PC-9 (cell line): ENCODE measurements around the gene PLCB3. TPM values are rescaled to one million over a fixed set of nuclear protein-coding genes. Genes with fewer than 3 reads are reported as not detected.

Experiments used
- BruUV-seq: library from RNA; stranded (reverse); fragments of 400-500 nt; replicated peaks from 2 replicates; lab custom pipeline; 2021; lab: Mats Ljungman, UMichigan
- CTCF ChIA-PET: fragments of 300-600 bp; sonication (Branson Sonifier 250); formaldehyde crosslinking; loops from one replicate; lab custom pipeline; 2022; ENCODE audit warnings: antibody characterized with exemption; lab: Charles Lee
- POLR2A ChIA-PET: fragments of 300-600 bp; sonication (Branson Sonifier 250); formaldehyde crosslinking; loops from one replicate; lab custom pipeline; 2022; ENCODE audit warnings: antibody characterized with exemption; ENCODE audit not compliant: unreplicated experiment; lab: Charles Lee
- DNase-seq, 2 experiments: peaks; one replicate each; pipeline versions ENCODE4 v3.0.0 to v3.0.0-alpha.2; 2015 to 2022; ENCODE audit warnings: mixed read lengths in 1 of 2
- H2AFZ ChIP-seq: fragments of 200-600 bp; sonication (generic); 2 replicates; pipeline ENCODE4 v1.8.1; 2017; ENCODE audit warnings: antibody characterized with exemption
- H3F3A ChIP-seq: fragments of 200-600 bp; sonication (generic); 2 replicates; pipeline ENCODE4 v1.8.1; 2017; ENCODE audit warnings: antibody characterized with exemption, mild to moderate bottlenecking, low read depth; ENCODE audit not compliant: insufficient read depth
- H3K27ac ChIP-seq: fragments of 200-600 bp; sonication (generic); 2 replicates; pipeline ENCODE4 v1.6.1; 2016; ENCODE audit warnings: mixed run types
- H3K27me3 ChIP-seq: fragments of 200-600 bp; sonication (generic); 2 replicates; pipeline ENCODE4 v1.6.1; 2016; ENCODE audit warnings: low read depth, mixed run types; ENCODE audit not compliant: insufficient read depth
- H3K36me3 ChIP-seq: fragments of 200-600 bp; sonication (generic); 2 replicates; pipeline ENCODE4 v1.6.1; 2016; ENCODE audit warnings: low read depth, mixed run types
- H3K4me1 ChIP-seq: fragments of 200-600 bp; sonication (generic); replicated peaks from 2 replicates; pipeline ENCODE4 v1.6.1; 2016; ENCODE audit warnings: mixed run types; ENCODE audit not compliant: insufficient read depth
- H3K4me2 ChIP-seq: fragments of 200-600 bp; sonication (generic); 2 replicates; pipeline ENCODE4 v1.6.1; 2017; ENCODE audit warnings: mixed run types
- H3K4me3 ChIP-seq: fragments of 200-600 bp; sonication (generic); 2 replicates; pipeline ENCODE4 v1.6.1; 2016; ENCODE audit warnings: mixed run types
- H3K79me2 ChIP-seq: fragments of 200-600 bp; sonication (generic); 2 replicates; pipeline ENCODE4 v1.6.1; 2017; ENCODE audit warnings: low read depth, mixed run types
- H3K9me2 ChIP-seq: fragments of 200-600 bp; sonication (generic); 2 replicates; pipeline ENCODE4 v1.8.1; 2017; ENCODE audit warnings: mild to moderate bottlenecking; ENCODE audit not compliant: insufficient read depth
- H3K9me3 ChIP-seq: fragments of 200-600 bp; sonication (generic); 2 replicates; pipeline ENCODE4 v1.8.1; 2016; ENCODE audit warnings: low read depth; ENCODE audit not compliant: insufficient read depth
- H4K20me1 ChIP-seq: fragments of 200-600 bp; sonication (generic); 2 replicates; pipeline ENCODE4 v1.8.1; 2017; ENCODE audit not compliant: insufficient read depth
- EZH2 ChIP-seq: fragments of 200-600 bp; sonication (generic); IDR thresholded peaks from 2 replicates; pipeline ENCODE4 v1.8.0; 2017; ENCODE audit warnings: antibody characterized with exemption, low read depth
- intact Hi-C: fragments of 100-400 bp; cut with micrococcal nuclease; formaldehyde crosslinking; loops from one replicate; pipeline ENCODE4 v1.10.0; 2022; ENCODE audit not compliant: unreplicated experiment
- total RNA-seq: library from RNA; stranded (reverse); gene quantifications from 2 replicates; pipeline ENCODE4 v1.2.3, GENCODE V29; 2021
- TF ChIP-seq, protein P1 (sequence below): fragments of 200-600 bp; sonication (generic); conservative IDR thresholded peaks from 2 replicates; pipeline ENCODE4 v1.6.1; 2017; ENCODE audit warnings: mixed run types, antibody characterized with exemption, mild to moderate bottlenecking, moderate library complexity

The PLCB3 gene
- total RNA-seq, 1 experiment from 2014 or later: 79.6 TPM

GRCh38 chr11:64264371-64264852 is 13.1 kb downstream of the PLCB3 start:
- POLR2A ChIA-PET: no interaction called here
- no peaks in the 10 kb centered on the region for H4K20me1 ChIP-seq
- no peak overlapping the region for H3K4me3 ChIP-seq
- H3F3A ChIP-seq: peaks cover 28% of the 10 kb centered on the region
- peaks cover 9% of the 10 kb centered on the region; the same call in 1 of the 2 replicates for H3K36me3 ChIP-seq
- TF ChIP-seq, protein P1, sequence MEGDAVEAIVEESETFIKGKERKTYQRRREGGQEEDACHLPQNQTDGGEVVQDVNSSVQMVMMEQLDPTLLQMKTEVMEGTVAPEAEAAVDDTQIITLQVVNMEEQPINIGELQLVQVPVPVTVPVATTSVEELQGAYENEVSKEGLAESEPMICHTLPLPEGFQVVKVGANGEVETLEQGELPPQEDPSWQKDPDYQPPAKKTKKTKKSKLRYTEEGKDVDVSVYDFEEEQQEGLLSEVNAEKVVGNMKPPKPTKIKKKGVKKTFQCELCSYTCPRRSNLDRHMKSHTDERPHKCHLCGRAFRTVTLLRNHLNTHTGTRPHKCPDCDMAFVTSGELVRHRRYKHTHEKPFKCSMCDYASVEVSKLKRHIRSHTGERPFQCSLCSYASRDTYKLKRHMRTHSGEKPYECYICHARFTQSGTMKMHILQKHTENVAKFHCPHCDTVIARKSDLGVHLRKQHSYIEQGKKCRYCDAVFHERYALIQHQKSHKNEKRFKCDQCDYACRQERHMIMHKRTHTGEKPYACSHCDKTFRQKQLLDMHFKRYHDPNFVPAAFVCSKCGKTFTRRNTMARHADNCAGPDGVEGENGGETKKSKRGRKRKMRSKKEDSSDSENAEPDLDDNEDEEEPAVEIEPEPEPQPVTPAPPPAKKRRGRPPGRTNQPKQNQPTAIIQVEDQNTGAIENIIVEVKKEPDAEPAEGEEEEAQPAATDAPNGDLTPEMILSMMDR: no peak
- no peak for TF ChIP-seq EZH2
- DNase-seq: peak in 1 of 2 experiments; percentile 28
- H3K79me2 ChIP-seq: no peaks in the 10 kb centered on the region
- no peak overlapping the region for H3K4me2 ChIP-seq
- H3K4me1 ChIP-seq: peaks cover 14% of the 10 kb centered on the region
- H2AFZ ChIP-seq: no peak overlapping the region
- H3K27ac ChIP-seq: no peak overlapping the region
- no TSS peak for BruUV-seq
- intact Hi-C loops: no loop called here
- H3K9me3 ChIP-seq: no peaks in the 10 kb centered on the region
- CTCF ChIA-PET: interaction anchor here (0.6 kb wide), 1 partner anchor 918 kb away, joined by 8 read pairs; no protein-coding TSS in a partner anchor
- no peaks in the 10 kb centered on the region for H3K9me2 ChIP-seq
- no peaks in the 10 kb centered on the region for H3K27me3 ChIP-seq

- H3K9me3 ChIP-seq: no peaks in the 10 kb centered on the region
- H3K4me1 ChIP-seq: peaks cover 14% of the 10 kb centered on the region
- peaks cover 9% of the 10 kb centered on the region; the same call in 1 of the 2 replicates for H3K36me3 ChIP-seq
- no peaks in the 10 kb centered on the region for H3K27me3 ChIP-seq
- no peak overlapping the region for H3K27ac ChIP-seq
- CTCF ChIA-PET: no interaction called here
- H4K20me1 ChIP-seq: no peaks in the 10 kb centered on the region
- BruUV-seq: no TSS peak
- no peaks in the 10 kb centered on the region for H3K79me2 ChIP-seq
- H2AFZ ChIP-seq: no peak overlapping the region
- H3F3A ChIP-seq: peaks cover 31% of the 10 kb centered on the region
- H3K4me3 ChIP-seq: no peak overlapping the region
- DNase-seq: peak in 1 of 2 experiments; percentile 17
- POLR2A ChIA-PET: no interaction called here
- H3K4me2 ChIP-seq: no peak overlapping the region
- intact Hi-C loops: no loop called here
- TF ChIP-seq EZH2: no peak
- TF ChIP-seq, protein P1: no peak
- H3K9me2 ChIP-seq: no peaks in the 10 kb centered on the region
These were observed 14.1 kb downstream of the PLCB3 start for GRCh38 chr11:64265176-64266160.

DNA sequence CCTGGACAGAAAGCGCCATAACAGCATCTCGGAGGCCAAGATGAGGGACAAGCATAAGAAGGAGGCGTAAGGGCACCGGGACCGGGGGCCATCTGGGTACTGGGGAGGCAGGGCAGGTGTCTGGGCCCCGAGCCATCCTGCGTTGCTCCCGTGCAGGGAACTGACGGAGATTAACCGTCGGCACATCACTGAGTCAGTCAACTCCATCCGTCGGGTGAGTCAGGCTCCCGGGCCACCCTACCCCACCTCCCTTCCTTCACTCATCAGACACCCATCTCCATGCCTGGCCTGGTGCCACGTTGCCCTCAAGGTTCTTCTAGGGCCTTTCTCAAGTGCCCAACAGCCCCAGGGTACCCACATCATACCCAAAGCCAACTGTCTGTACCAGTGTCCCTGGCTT is 15.0 kb downstream of the PLCB3 start:
- H3K4me1 ChIP-seq: peaks cover 14% of the 10 kb centered on the region
- peaks cover 33% of the 10 kb centered on the region for H3F3A ChIP-seq
- TF ChIP-seq, protein P1: no peak
- TF ChIP-seq EZH2: no peak
- H3K4me3 ChIP-seq: no peak overlapping the region
- no peak overlapping the region for H2AFZ ChIP-seq
- H3K27me3 ChIP-seq: no peaks in the 10 kb centered on the region
- no TSS peak for BruUV-seq
- H4K20me1 ChIP-seq: no peaks in the 10 kb centered on the region
- intact Hi-C loops: no loop called here
- CTCF ChIA-PET: interaction anchor here (0.6 to 1.7 kb wide), 2 partner anchors 9 to 52 kb away, joined by 3 read pairs; no protein-coding TSS in a partner anchor
- POLR2A ChIA-PET: no interaction called here
- no peaks in the 10 kb centered on the region for H3K79me2 ChIP-seq
- peaks cover 9% of the 10 kb centered on the region; the same call in 1 of the 2 replicates for H3K36me3 ChIP-seq
- H3K27ac ChIP-seq: no peak overlapping the region
- no peak overlapping the region for H3K4me2 ChIP-seq
- no peaks in the 10 kb centered on the region for H3K9me3 ChIP-seq
- DNase-seq: no peak
- no peaks in the 10 kb centered on the region for H3K9me2 ChIP-seq
